HUES64 (cell line): Measurements from ENCODE around the gene METTL22.
A peak's percentile ranks its signal among the peaks of the same experiment; 100 is the strongest.

Experiments
- H3K27ac ChIP-seq: 2 replicates; pipeline ENCODE4 v1.7.0; 2013; ENCODE audit warnings: low read depth, low read length, inconsistent platforms
- H3K27me3 ChIP-seq: 2 replicates; pipeline ENCODE4 v1.6.1; 2013; ENCODE audit warnings: mild to moderate bottlenecking, low read length; ENCODE audit not compliant: insufficient read depth
- H3K36me3 ChIP-seq: 2 replicates; pipeline ENCODE4 v1.6.1; 2013; ENCODE audit warnings: mild to moderate bottlenecking, low read length; ENCODE audit not compliant: insufficient read depth
- H3K4me1 ChIP-seq: 2 replicates; pipeline ENCODE4 v1.6.1; 2013; ENCODE audit warnings: mild to moderate bottlenecking, low read length, moderate library complexity; ENCODE audit not compliant: insufficient read depth
- H3K4me3 ChIP-seq: 2 replicates; pipeline ENCODE4 v1.5.1; 2013; ENCODE audit warnings: mild to moderate bottlenecking, low read length, moderate library complexity
- H3K9ac ChIP-seq: 2 replicates; pipeline ENCODE4 v1.6.1; 2013; ENCODE audit warnings: mild to moderate bottlenecking, low read depth, low read length
- H3K9me3 ChIP-seq: 2 replicates; pipeline ENCODE4 v1.6.1; 2013; ENCODE audit warnings: low read depth, low read length; ENCODE audit not compliant: insufficient read depth
- WGBS: fragments of 150-250, 120-280 bp; methylation state at CpG from one replicate; pipeline ENCODE4 v1.1.7; 2013; ENCODE audit warnings: missing lambda C conversion rate; 5-methylcytosine and 5-hydroxymethylcytosine counted together

The METTL22 gene

DNA sequence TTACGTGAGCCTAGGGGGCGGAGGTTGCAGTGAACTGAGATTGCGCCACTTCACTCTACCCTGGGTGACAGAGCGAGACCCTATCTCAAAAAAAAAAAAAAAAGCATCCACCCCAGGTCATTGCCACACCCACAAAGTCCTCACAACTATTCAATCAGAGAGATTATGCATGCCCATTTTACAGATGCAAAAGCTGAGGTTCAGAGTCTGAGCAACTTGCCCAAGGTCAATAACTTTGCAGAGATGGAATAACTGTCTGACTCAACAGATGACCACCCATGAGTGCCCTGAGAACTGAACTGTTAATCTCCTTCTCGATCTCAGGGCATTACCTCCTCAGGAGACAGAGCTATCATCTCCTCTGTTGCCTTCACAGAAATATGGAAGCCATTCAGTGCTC is 25.7 kb upstream of the METTL22 start:
- 90% methylated on average over 5 of the region's 5 CpGs for WGBS
- no peak overlapping the region for H3K9ac ChIP-seq
- no peak overlapping the region for H3K27ac ChIP-seq
- peaks cover 24% of the 10 kb centered on the region for H3K27me3 ChIP-seq
- no peaks in the 10 kb centered on the region for H3K4me1 ChIP-seq
- no peak overlapping the region for H3K4me3 ChIP-seq
- peaks cover 4% of the 10 kb centered on the region for H3K9me3 ChIP-seq
- no peaks in the 10 kb centered on the region for H3K36me3 ChIP-seq

DNA sequence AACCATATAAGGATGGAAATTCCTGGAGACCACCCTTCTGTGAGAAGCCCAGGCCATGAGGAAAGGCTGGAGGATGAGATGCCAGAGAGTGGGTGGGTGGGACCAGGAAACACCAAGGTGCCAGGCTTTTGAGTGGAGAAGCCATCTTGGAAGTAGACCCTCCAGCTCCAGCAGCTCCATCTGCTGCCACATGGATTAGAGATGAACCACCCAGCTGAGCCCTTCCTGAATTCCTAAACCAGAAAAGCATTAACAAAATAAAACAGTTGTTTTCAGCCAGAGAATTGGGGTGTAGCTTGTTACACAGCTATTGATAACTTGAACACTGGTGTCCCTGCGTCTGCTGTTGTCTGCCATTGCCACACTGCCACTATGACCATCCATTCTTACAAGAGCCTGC is 24.9 kb upstream of the METTL22 start:
- WGBS: 91% methylated on average over 1 of the region's 1 CpG
- peaks cover 4% of the 10 kb centered on the region for H3K9me3 ChIP-seq

GRCh38 chr16:8600144-8600775 is 21.2 kb upstream of the METTL22 start:
- H3K9ac ChIP-seq: no peak overlapping the region
- peaks cover 4% of the 10 kb centered on the region for H3K9me3 ChIP-seq
- no peaks in the 10 kb centered on the region for H3K36me3 ChIP-seq
- peaks cover 8% of the 10 kb centered on the region; the same call in 1 of the 2 replicates for H3K4me1 ChIP-seq
- no peaks in the 10 kb centered on the region for H3K27me3 ChIP-seq
- 85% methylated on average over 11 of the region's 11 CpGs for WGBS
- H3K4me3 ChIP-seq: no peak overlapping the region
- H3K27ac ChIP-seq: no peak overlapping the region

More for the DNA sequence above, 24.9 kb upstream of the METTL22 start:
- no peak overlapping the region for H3K9ac ChIP-seq
- H3K4me1 ChIP-seq: no peaks in the 10 kb centered on the region
- peaks cover 16% of the 10 kb centered on the region for H3K27me3 ChIP-seq
- no peak overlapping the region for H3K27ac ChIP-seq
- no peak overlapping the region for H3K4me3 ChIP-seq
- no peaks in the 10 kb centered on the region for H3K36me3 ChIP-seq

GRCh38 chr16:8605554-8605953 is 15.9 kb upstream of the METTL22 start:
- peaks cover 8% of the 10 kb centered on the region; the same call in 1 of the 2 replicates for H3K4me1 ChIP-seq
- H3K9me3 ChIP-seq: no peaks in the 10 kb centered on the region
- no peak overlapping the region for H3K9ac ChIP-seq
- H3K36me3 ChIP-seq: no peaks in the 10 kb centered on the region
- H3K4me3 ChIP-seq: no peak overlapping the region
- H3K27ac ChIP-seq: no peak overlapping the region
- H3K27me3 ChIP-seq: no peaks in the 10 kb centered on the region

GRCh38 chr16:8607214-8607613 is 14.3 kb upstream of the METTL22 start:
- WGBS: 88% methylated on average over 9 of the region's 9 CpGs
- H3K27me3 ChIP-seq: no peaks in the 10 kb centered on the region
- no peak overlapping the region for H3K9ac ChIP-seq
- H3K4me1 ChIP-seq: peaks cover 8% of the 10 kb centered on the region; the same call in 1 of the 2 replicates
- H3K4me3 ChIP-seq: no peak overlapping the region
- H3K9me3 ChIP-seq: no peaks in the 10 kb centered on the region
- no peak overlapping the region for H3K27ac ChIP-seq
- H3K36me3 ChIP-seq: no peaks in the 10 kb centered on the region

DNA sequence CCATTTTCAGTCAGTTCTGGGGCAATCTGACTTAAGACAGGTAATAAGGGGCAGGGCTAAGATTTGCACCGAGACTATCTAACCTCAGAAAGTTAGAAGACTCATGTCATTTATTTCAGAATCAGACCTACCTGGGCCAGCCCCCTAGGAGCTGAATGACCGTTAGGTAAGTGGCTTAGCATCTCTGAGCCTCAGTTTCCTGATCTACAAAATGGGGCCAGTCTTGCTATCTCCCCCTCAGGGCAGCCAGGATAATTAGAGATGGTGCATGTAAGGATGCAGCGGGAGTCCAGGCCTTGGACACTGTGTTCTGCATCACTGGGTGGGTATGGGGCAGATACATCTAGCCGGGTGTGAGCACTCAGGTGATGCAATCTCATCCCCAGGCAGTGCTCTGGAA is 10.4 kb upstream of the METTL22 start:
- Histone ChIP-seq H3K9me3 (no peaks in the 10 kb centered on the region), H3K27ac (no peak overlapping the region), H3K9ac (no peak overlapping the region), H3K27me3 (no peaks in the 10 kb centered on the region), H3K4me3 (no peak overlapping the region), H3K36me3 (no peaks in the 10 kb centered on the region), H3K4me1 (no peaks in the 10 kb centered on the region)
- 81% methylated on average over 4 of the region's 4 CpGs for WGBS

- no peaks in the 10 kb centered on the region for H3K27me3 ChIP-seq
- no peaks in the 10 kb centered on the region for H3K36me3 ChIP-seq
- no CpG with 5 or more reads among the region's 1 CpG for WGBS
- H3K4me1 ChIP-seq: no peaks in the 10 kb centered on the region
- no peak overlapping the region for H3K9ac ChIP-seq
- no peaks in the 10 kb centered on the region for H3K9me3 ChIP-seq
- no peak overlapping the region for H3K4me3 ChIP-seq
- no peak overlapping the region for H3K27ac ChIP-seq
Observed at GRCh38 chr16:8611886-8612600, 9.5 kb upstream of the METTL22 start.

GRCh38 chr16:8614435-8615029 is 7.0 kb upstream of the METTL22 start:
- H3K27ac ChIP-seq: no peak overlapping the region
- no peaks in the 10 kb centered on the region for H3K4me1 ChIP-seq
- no peak overlapping the region for H3K9ac ChIP-seq
- no peaks in the 10 kb centered on the region for H3K36me3 ChIP-seq
- no peaks in the 10 kb centered on the region for H3K27me3 ChIP-seq
- H3K9me3 ChIP-seq: no peaks in the 10 kb centered on the region
- H3K4me3 ChIP-seq: no peak overlapping the region
- WGBS: 86% methylated on average over 9 of the region's 9 CpGs

DNA sequence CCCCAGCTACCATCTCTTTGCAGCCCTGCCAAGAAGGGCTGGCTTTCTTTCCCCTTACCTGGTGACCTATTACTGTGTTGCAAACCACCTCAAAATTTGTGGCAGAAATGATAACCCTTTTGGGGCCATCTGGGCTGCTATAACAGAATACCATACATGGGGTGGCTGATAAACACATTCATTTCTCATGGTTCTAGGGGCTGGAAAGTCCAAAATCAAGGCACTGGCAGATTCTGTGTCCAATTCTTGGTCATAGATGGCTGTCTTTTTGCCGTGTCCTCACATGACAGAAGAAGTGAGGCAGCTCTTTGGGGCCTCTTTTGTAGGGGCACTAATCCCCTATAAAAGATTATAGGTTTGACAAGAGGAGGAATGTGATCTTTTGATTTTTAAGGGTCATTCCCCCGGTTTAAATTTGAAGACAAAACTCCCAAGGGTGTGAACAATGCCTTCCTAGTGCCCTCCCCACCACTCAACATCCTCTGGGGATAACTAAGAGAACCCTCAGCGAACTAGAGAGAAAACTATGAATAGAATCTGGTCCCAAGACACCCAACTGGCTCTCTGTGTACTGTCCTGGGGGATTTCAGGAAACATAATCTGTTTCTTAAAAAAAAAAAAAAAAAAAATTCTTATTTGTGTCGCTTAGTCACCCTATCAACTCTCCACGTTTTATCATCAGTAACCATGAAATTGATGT is 1.7 kb upstream of the METTL22 start:
- H3K9ac ChIP-seq: no peak overlapping the region
- H3K27ac ChIP-seq: no peak overlapping the region
- no peaks in the 10 kb centered on the region for H3K27me3 ChIP-seq
- no peaks in the 10 kb centered on the region for H3K9me3 ChIP-seq
- H3K36me3 ChIP-seq: peaks cover 13% of the 10 kb centered on the region
- peaks cover 2% of the 10 kb centered on the region; the same call in 1 of the 2 replicates for H3K4me1 ChIP-seq
- no peak overlapping the region for H3K4me3 ChIP-seq
- 98% methylated on average over 3 of the region's 5 CpGs for WGBS

GRCh38 chr16:8620535-8620934 is 963 bp upstream of the METTL22 start:
- H3K9me3 ChIP-seq: no peaks in the 10 kb centered on the region
- H3K36me3 ChIP-seq: peaks cover 20% of the 10 kb centered on the region
- no peak overlapping the region for H3K4me3 ChIP-seq
- no peak overlapping the region for H3K27ac ChIP-seq
- no peak overlapping the region for H3K9ac ChIP-seq
- WGBS: 76% methylated on average over 6 of the region's 6 CpGs
- H3K4me1 ChIP-seq: peaks cover 2% of the 10 kb centered on the region; the same call in 1 of the 2 replicates
- H3K27me3 ChIP-seq: no peaks in the 10 kb centered on the region

GRCh38 chr16:8621222-8621571 is 301 bp upstream of the METTL22 start:
- Histone ChIP-seq H3K27ac (no peak overlapping the region), H3K9me3 (no peaks in the 10 kb centered on the region), H3K4me3 (peak overlapping the region; percentile 94), H3K4me1 (peaks cover 2% of the 10 kb centered on the region; the same call in 1 of the 2 replicates), H3K9ac (peak overlapping the region; percentile 98), H3K36me3 (peaks cover 27% of the 10 kb centered on the region), H3K27me3 (no peaks in the 10 kb centered on the region)
- WGBS: 25% methylated on average over 11 of the region's 12 CpGs
